Measurements from ENCODE around the gene SIM2. TPM values are rescaled to one million over a fixed set of nuclear protein-coding genes. Genes with fewer than 3 reads are reported as not detected.

Gene SIM2
- total RNA-seq, 1 experiment from 2014 or later: 23.9 TPM

- POLR2A ChIA-PET: no interaction called here
- no peaks in the 10 kb centered on the region for H3K27me3 ChIP-seq (ENCODE audit: insufficient read depth, low read length)
- no peak overlapping the region for H3K4me3 ChIP-seq (replicated peaks in 1 of 2; ENCODE audit: low read depth in 1 of 2, low read length in 2 of 2)
- H2AFZ ChIP-seq (ENCODE audit: low read depth, low read length, poor library complexity, severe bottlenecking): no peak overlapping the region
- no peaks in the 10 kb centered on the region for H3K79me2 ChIP-seq (ENCODE audit: insufficient read depth, low read length)
- BruUV-seq (replicated peaks): no TSS peak
- no peak for TF ChIP-seq TCF7L2 (IDR thresholded peaks at IDR 0.05; ENCODE audit: borderline replicate concordance, extremely low read depth, insufficient read depth, insufficient read length)
- TF ChIP-seq CEBPB (IDR thresholded peaks at IDR 0.05; ENCODE audit: low read depth): no peak
- no peak for TF ChIP-seq EZH2 (IDR thresholded peaks at IDR 0.05)
- TF ChIP-seq, protein P1, sequence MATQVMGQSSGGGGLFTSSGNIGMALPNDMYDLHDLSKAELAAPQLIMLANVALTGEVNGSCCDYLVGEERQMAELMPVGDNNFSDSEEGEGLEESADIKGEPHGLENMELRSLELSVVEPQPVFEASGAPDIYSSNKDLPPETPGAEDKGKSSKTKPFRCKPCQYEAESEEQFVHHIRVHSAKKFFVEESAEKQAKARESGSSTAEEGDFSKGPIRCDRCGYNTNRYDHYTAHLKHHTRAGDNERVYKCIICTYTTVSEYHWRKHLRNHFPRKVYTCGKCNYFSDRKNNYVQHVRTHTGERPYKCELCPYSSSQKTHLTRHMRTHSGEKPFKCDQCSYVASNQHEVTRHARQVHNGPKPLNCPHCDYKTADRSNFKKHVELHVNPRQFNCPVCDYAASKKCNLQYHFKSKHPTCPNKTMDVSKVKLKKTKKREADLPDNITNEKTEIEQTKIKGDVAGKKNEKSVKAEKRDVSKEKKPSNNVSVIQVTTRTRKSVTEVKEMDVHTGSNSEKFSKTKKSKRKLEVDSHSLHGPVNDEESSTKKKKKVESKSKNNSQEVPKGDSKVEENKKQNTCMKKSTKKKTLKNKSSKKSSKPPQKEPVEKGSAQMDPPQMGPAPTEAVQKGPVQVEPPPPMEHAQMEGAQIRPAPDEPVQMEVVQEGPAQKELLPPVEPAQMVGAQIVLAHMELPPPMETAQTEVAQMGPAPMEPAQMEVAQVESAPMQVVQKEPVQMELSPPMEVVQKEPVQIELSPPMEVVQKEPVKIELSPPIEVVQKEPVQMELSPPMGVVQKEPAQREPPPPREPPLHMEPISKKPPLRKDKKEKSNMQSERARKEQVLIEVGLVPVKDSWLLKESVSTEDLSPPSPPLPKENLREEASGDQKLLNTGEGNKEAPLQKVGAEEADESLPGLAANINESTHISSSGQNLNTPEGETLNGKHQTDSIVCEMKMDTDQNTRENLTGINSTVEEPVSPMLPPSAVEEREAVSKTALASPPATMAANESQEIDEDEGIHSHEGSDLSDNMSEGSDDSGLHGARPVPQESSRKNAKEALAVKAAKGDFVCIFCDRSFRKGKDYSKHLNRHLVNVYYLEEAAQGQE (IDR thresholded peaks at IDR 0.05; ENCODE audit: low read depth): no peak
- TF ChIP-seq ATF3 (IDR thresholded peaks at IDR 0.05): no peak
- no peak for TF ChIP-seq RAD21 (IDR thresholded peaks at IDR 0.05; ENCODE audit: low read depth)
- no peak for TF ChIP-seq FOSL1 (IDR thresholded peaks at IDR 0.05; ENCODE audit: low read depth)
- no peak for TF ChIP-seq POLR2AphosphoS5 (IDR thresholded peaks at IDR 0.05; ENCODE audit: low read depth, low read length)
- no peak for TF ChIP-seq YY1 (IDR thresholded peaks at IDR 0.05; ENCODE audit: extremely low read depth, insufficient replicate concordance, low read depth, low read length)
- no peak for TF ChIP-seq ZNF274 (IDR thresholded peaks at IDR 0.05; ENCODE audit: low read depth, low read length)
- no peak for TF ChIP-seq SIN3A (IDR thresholded peaks at IDR 0.05; ENCODE audit: low read depth)
- intact Hi-C loops (cut with micrococcal nuclease): no loop called here
- peaks cover 0 to 6% of the 10 kb centered on the region in 2 experiments; a peak in 2 of 4 replicates for H3K4me1 ChIP-seq (ENCODE audit: control insufficient read depth in 1 of 2, insufficient read depth in 2 of 2, low read length in 2 of 2)
- H3K4me2 ChIP-seq (ENCODE audit: low read length): no peak overlapping the region
- H3K9ac ChIP-seq (ENCODE audit: low read length): no peak overlapping the region
- no peaks in the 10 kb centered on the region for H4K20me1 ChIP-seq (ENCODE audit: insufficient read depth)
- H3K27ac ChIP-seq (ENCODE audit: low read depth, low read length): no peak overlapping the region
- ATAC-seq (no peak), DNase-seq (ENCODE audit: low read depth, low spot score) (no peak)
- RAD21 ChIA-PET (ENCODE audit: low non-redundant PET in 1 of 2, low total read pairs in 2 of 2, uncharacterized antibody in 2 of 2, unreplicated experiment in 2 of 2): no interaction called here
- H3K36me3 ChIP-seq (ENCODE audit: control insufficient read depth in 1 of 2, insufficient read depth in 2 of 2, low read length in 2 of 2): no peaks in the 10 kb centered on the region
- H3K9me2 ChIP-seq (ENCODE audit: insufficient read depth): no peaks in the 10 kb centered on the region
- CTCF ChIA-PET: no interaction called here
- peaks cover 0 to 7% of the 10 kb centered on the region in 2 experiments; a peak in 1 of 4 replicates for H3K9me3 ChIP-seq (ENCODE audit: control insufficient read depth in 1 of 2, insufficient read depth in 1 of 2, low read depth in 1 of 2, low read length in 2 of 2)
Measured at GRCh38 chr21:36796070-36796469, 97.2 kb downstream of the SIM2 start.
